Measurements from ENCODE around the gene KPNA4.

The KPNA4 gene

GRCh38 chr3:160448845-160449635 is 116.3 kb downstream of the KPNA4 start:
- no peak for FAIRE-seq

GRCh38 chr3:160447544-160447943 is 117.8 kb downstream of the KPNA4 start:
- FAIRE-seq = no peak

GRCh38 chr3:160446522-160447056 is 118.8 kb downstream of the KPNA4 start:
- no peak for FAIRE-seq

DNA sequence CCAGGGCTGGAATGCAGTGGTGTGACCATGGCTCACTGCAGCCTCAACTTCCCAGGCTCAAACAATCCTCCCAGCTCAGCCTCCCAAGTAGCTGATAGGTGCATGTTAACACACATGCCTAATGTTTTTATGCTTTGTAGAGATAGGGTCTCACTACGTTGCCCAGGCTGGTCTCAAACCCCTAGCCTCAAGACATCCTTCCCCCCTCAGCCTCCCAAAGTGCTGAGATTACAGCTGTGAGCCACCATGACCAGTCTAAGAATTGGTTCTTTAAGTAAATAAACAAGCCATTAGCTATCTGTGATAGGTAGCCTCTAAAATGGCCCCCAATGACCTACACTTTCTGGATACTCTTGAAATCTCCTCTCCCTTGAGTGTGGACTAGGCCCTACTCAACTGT is 119.5 kb downstream of the KPNA4 start:
- no peak for FAIRE-seq

Data from A204.1 (cell line).